Smooth muscle cell of the umbilical artery (primary cell): ENCODE data around the gene HYCC1. TPM values are rescaled to one million over a fixed set of nuclear protein-coding genes. Genes with fewer than 3 reads are reported as not detected.

Experiments used
- total RNA-seq: library from RNA; depleted of rRNA; stranded (reverse); fragments of >200 nt; gene quantifications from 2 replicates; pipeline ENCODE4 v1.2.3, GENCODE V29; 2014

HYCC1 gene
- total RNA-seq: 51.1 and 88.3 TPM in 2 replicates

DNA sequence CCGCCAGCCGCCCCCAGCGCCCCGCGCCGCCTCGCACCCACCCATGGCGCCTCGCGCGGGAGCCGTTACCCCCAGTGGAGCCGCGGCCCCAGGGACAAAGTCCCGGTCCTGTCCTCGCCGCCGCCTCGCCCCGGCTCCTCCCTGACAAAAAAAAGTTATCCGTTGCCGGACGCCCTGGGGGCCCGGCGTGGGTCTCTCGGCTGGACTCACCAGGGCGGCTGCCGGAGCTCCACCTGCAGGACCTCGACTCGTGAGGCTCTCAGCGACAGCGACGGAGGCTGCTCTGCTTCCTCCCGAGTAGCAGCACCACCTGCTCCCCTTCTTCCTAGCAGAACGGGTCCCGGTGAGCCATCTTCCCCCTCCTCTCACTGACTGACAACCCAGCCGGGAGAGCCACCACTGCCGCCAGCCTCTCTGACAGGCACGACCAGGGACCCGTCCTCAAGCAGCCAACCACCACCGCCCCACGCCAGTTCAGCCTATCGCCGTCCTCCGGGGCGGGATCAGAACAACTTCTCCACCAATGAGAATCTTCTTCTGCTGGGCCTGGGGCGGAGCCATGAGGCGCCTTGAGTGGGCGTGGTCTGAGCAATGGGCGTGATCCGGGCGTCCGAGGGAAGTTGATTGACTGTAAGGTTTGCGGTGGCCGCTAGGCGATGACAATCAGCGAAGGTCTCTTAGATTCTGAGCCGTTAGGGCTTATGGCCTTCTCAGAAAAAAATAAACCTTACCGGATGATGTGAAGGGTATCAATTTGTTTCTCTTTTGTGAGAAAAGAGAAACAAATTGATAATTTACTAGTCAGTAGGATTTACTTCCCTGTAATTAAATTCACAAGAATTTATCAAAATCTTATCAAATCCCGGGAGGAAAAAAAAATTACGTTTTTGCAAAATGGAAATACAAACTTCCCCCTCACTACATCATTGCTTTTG is at the start of gene HYCC1:
TSS of gene HYCC1 (minus strand) at position 416 of the 935 bp plus-strand sequence. CDS start 23,019 bp downstream, outside the sequence.

Other genes with a start within 250 kb of the HYCC1 start
- gene TOMM7, start 191.3 kb downstream of the HYCC1 start, total RNA-seq: 75.3 and 206 TPM in 2 replicates
- gene KLHL7, start 91.7 kb upstream of the HYCC1 start, total RNA-seq: 35.0 and 43.9 TPM in 2 replicates
- 28.2 and 29.4 TPM in 2 replicates for gene NUP42, start 167.9 kb upstream of the HYCC1 start, total RNA-seq
- 37.2 and 104 TPM in 2 replicates for gene GPNMB, start 232.6 kb upstream of the HYCC1 start, total RNA-seq